H1 (cell line): ENCODE data around the gene ARHGAP15. TPM values are rescaled to one million over a fixed set of nuclear protein-coding genes. Genes with fewer than 3 reads are reported as not detected.

Experiments
- CTCF ChIA-PET: fragments of 300-600 bp; sonication (Branson Sonifier 250); formaldehyde crosslinking; loops from one replicate; lab custom pipeline; 2021; ENCODE audit not compliant: partially characterized antibody; lab: Charles Lee
- POLR2A ChIA-PET: fragments of 300-600 bp; sonication (Branson Sonifier 250); formaldehyde crosslinking; loops from one replicate; lab custom pipeline; 2021; ENCODE audit warnings: inconsistent platforms; ENCODE audit not compliant: partially characterized antibody; lab: Charles Lee
- DNase-seq, 2 experiments: peaks; one replicate each; pipeline versions ENCODE4 v3.0.0 to v3.0.0-alpha.2; 2010 to 2022; ENCODE audit warnings: low spot score in 2 of 2, low read depth in 1 of 2, mixed read lengths in 1 of 2
- FAIRE-seq: peaks from 2 replicates; lab custom pipeline; 2011; peaks lifted over from hg19 to GRCh38; lab: Jason Lieb, UNC
- H2AFZ ChIP-seq: 2 replicates; pipeline ENCODE4 v1.8.1; 2012; ENCODE audit warnings: low read length, inconsistent platforms
- H2AK5ac ChIP-seq: 2 replicates; pipeline ENCODE4 v1.6.1; 2013; ENCODE audit warnings: low read depth, low read length
- H2BK120ac ChIP-seq: replicated peaks from 2 replicates; pipeline ENCODE3; 2013; ENCODE audit warnings: low read depth, low read length, inconsistent platforms
- H2BK12ac ChIP-seq: 2 replicates; pipeline ENCODE4 v1.6.1; 2013; ENCODE audit warnings: low read depth, low read length
- H2BK15ac ChIP-seq: 2 replicates; pipeline ENCODE4 v1.6.1; 2013; ENCODE audit warnings: low read length
- H2BK20ac ChIP-seq: 2 replicates; pipeline ENCODE4 v1.6.1; 2013; ENCODE audit warnings: low read length
- H2BK5ac ChIP-seq: 2 replicates; pipeline ENCODE4 v1.6.1; 2013; ENCODE audit warnings: low read depth, low read length
- H3K14ac ChIP-seq: 2 replicates; pipeline ENCODE4 v1.6.1; 2013; ENCODE audit warnings: inconsistent platforms; ENCODE audit not compliant: insufficient read length
- H3K18ac ChIP-seq: 2 replicates; pipeline ENCODE4 v1.6.1; 2013; ENCODE audit warnings: low read length; ENCODE audit errors: extremely low read depth
- H3K23ac ChIP-seq: 2 replicates; pipeline ENCODE4 v1.6.1; 2013; ENCODE audit warnings: inconsistent platforms; ENCODE audit not compliant: insufficient read length
- H3K23me2 ChIP-seq: 2 replicates; pipeline ENCODE4 v1.6.1; 2013; ENCODE audit warnings: low read depth, low read length
- H3K27ac ChIP-seq: 2 replicates; pipeline ENCODE4 v1.6.1; 2011; ENCODE audit warnings: low read depth, low read length, inconsistent platforms
- H3K27me3 ChIP-seq, 4 experiments: replicated peaks in 1 of 4; 1 replicate in 1 of 4; 2 replicates in 3 of 4; pipeline versions ENCODE4 v1.6.1 to v1.8.1; 2011 to 2013; ENCODE audit warnings: low read length in 3 of 4, mild to moderate bottlenecking in 3 of 4, inconsistent platforms in 2 of 4, mixed read lengths in 2 of 4, moderate library complexity in 1 of 4; ENCODE audit not compliant: control insufficient read depth in 3 of 4, insufficient read depth in 3 of 4; ENCODE audit errors: extremely low read depth in 1 of 4
- H3K36me3 ChIP-seq, 4 experiments: 2 replicates each; pipeline versions ENCODE4 v1.6.1 to v1.8.1; 2011 to 2013; ENCODE audit warnings: mild to moderate bottlenecking in 4 of 4, low read length in 3 of 4, moderate library complexity in 2 of 4, control low read depth in 1 of 4, inconsistent platforms in 1 of 4; ENCODE audit not compliant: insufficient read depth in 4 of 4, control insufficient read depth in 2 of 4
- H3K4ac ChIP-seq: replicated peaks from 2 replicates; pipeline ENCODE3; 2013; ENCODE audit warnings: low read length, low read depth, mixed read lengths, inconsistent platforms; ENCODE audit not compliant: insufficient read length
- H3K4me1 ChIP-seq, 4 experiments: replicated peaks in 1 of 4; 1 replicate in 1 of 4; 2 replicates in 3 of 4; pipeline versions ENCODE4 v1.6.1 to v1.8.1; 2011 to 2013; ENCODE audit warnings: low read length in 3 of 4, inconsistent platforms in 2 of 4, mixed read lengths in 1 of 4; ENCODE audit not compliant: insufficient read depth in 4 of 4, control insufficient read depth in 3 of 4
- H3K4me2 ChIP-seq, 2 experiments: 2 replicates each; pipeline versions ENCODE4 v1.6.1 to v1.8.1; 2011 to 2013; ENCODE audit warnings: low read depth in 2 of 2, low read length in 2 of 2, control low read depth in 1 of 2, inconsistent platforms in 1 of 2, mild to moderate bottlenecking in 1 of 2; ENCODE audit not compliant: insufficient read depth in 1 of 2
- H3K4me3 ChIP-seq, 4 experiments: fragments of 200-600, 300-600 bp in 1 of 4; sonication (generic), shearing (Covaris generic), sonication (Bioruptor Twin) in 1 of 4; 2 replicates each; pipeline versions ENCODE4 v1.5.1 to v1.8.1; 2011 to 2016; ENCODE audit warnings: low read length in 4 of 4, low read depth in 3 of 4, control low read depth in 2 of 4, inconsistent platforms in 2 of 4, mild to moderate bottlenecking in 2 of 4, mixed read lengths in 1 of 4, moderate library complexity in 1 of 4; ENCODE audit not compliant: insufficient read depth in 2 of 4; ENCODE audit errors: extremely low read depth in 1 of 4
- H3K56ac ChIP-seq: replicated peaks from 2 replicates; pipeline ENCODE3; 2013; ENCODE audit warnings: low read depth, mild to moderate bottlenecking, mixed read lengths, low read length, inconsistent platforms; ENCODE audit not compliant: insufficient read length
- H3K79me1 ChIP-seq: 2 replicates; pipeline ENCODE4 v1.6.1; 2013; ENCODE audit warnings: low read depth, low read length, control low read depth
- H3K79me2 ChIP-seq, 2 experiments: 2 replicates each; pipeline versions ENCODE4 v1.6.1 to v1.8.1; 2012 to 2013; ENCODE audit warnings: low read length in 2 of 2, mild to moderate bottlenecking in 2 of 2, inconsistent platforms in 1 of 2; ENCODE audit not compliant: insufficient read depth in 2 of 2, control insufficient read depth in 1 of 2
- H3K9ac ChIP-seq, 4 experiments: replicated peaks in 1 of 4; 1 replicate in 1 of 4; 2 replicates in 3 of 4; pipeline versions ENCODE4 v1.6.1 to v1.8.1; 2011 to 2013; ENCODE audit warnings: low read depth in 3 of 4, low read length in 3 of 4, control low read depth in 2 of 4, mild to moderate bottlenecking in 2 of 4, moderate library complexity in 2 of 4, inconsistent platforms in 1 of 4; ENCODE audit errors: extremely low read depth in 1 of 4
- H3K9me3 ChIP-seq, 2 experiments: 2 replicates each; pipeline versions ENCODE4 v1.6.1 to v1.8.1; 2012 to 2013; ENCODE audit warnings: mild to moderate bottlenecking in 2 of 2, moderate library complexity in 2 of 2, control low read depth in 1 of 2, inconsistent platforms in 1 of 2, low read depth in 1 of 2, low read length in 1 of 2, mixed read lengths in 1 of 2; ENCODE audit not compliant: insufficient read depth in 2 of 2
- H4K20me1 ChIP-seq, 2 experiments: replicated peaks in 1 of 2; 2 replicates each; pipeline versions ENCODE3 to v1.8.1; 2011 to 2013; ENCODE audit warnings: inconsistent platforms in 2 of 2, low read length in 2 of 2, mild to moderate bottlenecking in 1 of 2; ENCODE audit not compliant: insufficient read depth in 2 of 2, control insufficient read depth in 1 of 2
- H4K5ac ChIP-seq: 2 replicates; pipeline ENCODE4 v1.6.1; 2013; ENCODE audit warnings: low read length, low read depth, mixed read lengths, inconsistent platforms; ENCODE audit not compliant: insufficient read length
- H4K8ac ChIP-seq: 2 replicates; pipeline ENCODE4 v1.8.0; 2013; ENCODE audit warnings: mild to moderate bottlenecking, moderate library complexity, low read length, inconsistent platforms; ENCODE audit not compliant: insufficient read depth; ENCODE audit errors: extremely low read depth
- H4K91ac ChIP-seq: replicated peaks from 2 replicates; pipeline ENCODE3; 2013; ENCODE audit warnings: low read length, mixed read lengths, inconsistent platforms; ENCODE audit not compliant: insufficient read length
- BRCA1 ChIP-seq: IDR thresholded peaks from 2 replicates; pipeline ENCODE4 v1.6.1; 2012; ENCODE audit warnings: low read depth, low read length, improper control_type of control experiment
- CREB1 ChIP-seq: IDR thresholded peaks from 2 replicates; pipeline ENCODE4 v1.6.1; 2012; ENCODE audit warnings: inconsistent platforms
- CTBP2 ChIP-seq: IDR thresholded peaks from 2 replicates; pipeline ENCODE4 v1.7.0; 2011; ENCODE audit warnings: borderline replicate concordance, mild to moderate bottlenecking, moderate library complexity, mixed read lengths, low read length; ENCODE audit not compliant: insufficient read depth, insufficient read length
- E2F6 ChIP-seq: IDR thresholded peaks from 2 replicates; pipeline ENCODE4 v1.6.1; 2012; ENCODE audit warnings: inconsistent platforms
- FOSL1 ChIP-seq: IDR thresholded peaks from 2 replicates; pipeline ENCODE4 v1.6.1; 2011; ENCODE audit warnings: mild to moderate bottlenecking, low read depth, low read length, moderate library complexity; ENCODE audit not compliant: insufficient read depth
- HDAC2 ChIP-seq, 2 experiments: fragments of 300-600 bp in 1 of 2; sonication (generic) in 1 of 2; IDR thresholded peaks; 2 replicates each; pipeline ENCODE4 v1.6.1; 2011 to 2012; ENCODE audit warnings: low read depth in 2 of 2, low read length in 2 of 2, mild to moderate bottlenecking in 2 of 2, moderate library complexity in 2 of 2, borderline replicate concordance in 1 of 2, inconsistent platforms in 1 of 2
- HDAC6 ChIP-seq: IDR thresholded peaks from one replicate; pipeline ENCODE4 v1.7.1; 2012; ENCODE audit warnings: low read depth, mild to moderate bottlenecking, inconsistent platforms, low read length, moderate library complexity
- JUND ChIP-seq: IDR thresholded peaks from 2 replicates; pipeline ENCODE4 v1.6.1; 2011; ENCODE audit warnings: mild to moderate bottlenecking, improper control_type of control experiment, low read length
- PHF8 ChIP-seq: fragments of 200-600 bp; sonication (generic); conservative IDR thresholded peaks from 2 replicates; pipeline ENCODE4 v1.7.1; 2012; ENCODE audit warnings: low read depth, mild to moderate bottlenecking, inconsistent platforms, low read length, moderate library complexity
- POLR2A ChIP-seq, 2 experiments: IDR thresholded peaks; 1 replicate in 1 of 2; 2 replicates in 1 of 2; pipeline ENCODE4 v1.6.1; 2011; ENCODE audit warnings: low read depth in 2 of 2, low read length in 2 of 2, mild to moderate bottlenecking in 2 of 2; ENCODE audit errors: control extremely low read depth in 1 of 2
- RAD21 ChIP-seq, 2 experiments: IDR thresholded peaks in 1 of 2; conservative IDR thresholded peaks in 1 of 2; 2 replicates each; pipeline ENCODE4 v1.6.1; 2011; ENCODE audit warnings: low read depth in 2 of 2, low read length in 2 of 2, improper control_type of control experiment in 1 of 2, inconsistent platforms in 1 of 2, mild to moderate bottlenecking in 1 of 2, moderate library complexity in 1 of 2
- SIN3A ChIP-seq, 2 experiments: IDR thresholded peaks in 1 of 2; conservative IDR thresholded peaks in 1 of 2; 2 replicates each; pipeline ENCODE4 v1.6.1; 2011 to 2012; ENCODE audit warnings: low read length in 2 of 2, improper control_type of control experiment in 1 of 2, low read depth in 1 of 2, mild to moderate bottlenecking in 1 of 2
- SP4 ChIP-seq: IDR thresholded peaks from 2 replicates; pipeline ENCODE4 v1.6.1; 2012; ENCODE audit warnings: low read length, inconsistent platforms
- TAF1 ChIP-seq: IDR thresholded peaks from 2 replicates; pipeline ENCODE4 v1.6.1; 2011; ENCODE audit warnings: mild to moderate bottlenecking, low read depth, low read length
- WGBS, 2 experiments: shearing (Covaris generic) in 1 of 2; methylation state at CpG; one replicate each; pipeline versions ENCODE4 v1.1.6 to v1.1.7; 2013 to 2015; ENCODE audit warnings: low lambda C conversion rate in 2 of 2, mixed read lengths in 2 of 2, inconsistent platforms in 1 of 2, low coverage in 1 of 2, missing lambda C conversion rate in 1 of 2; ENCODE audit not compliant: insufficient replicate concordance in 2 of 2, insufficient coverage in 1 of 2, insufficient read length in 1 of 2; ENCODE audit errors: extremely low coverage in 1 of 2, missing lambda C conversion rate in 1 of 2; 5-methylcytosine and 5-hydroxymethylcytosine counted together
- polyA plus RNA-seq, 7 experiments: library from polyadenylated mRNA; depleted of rRNA in 3 of 7; stranded (reverse) in 5 of 7; unstranded in 2 of 7; fragments of >200 nt in 5 of 7; fragments of 200-250 nt in 2 of 7; gene quantifications; 1 replicate in 5 of 7; 2 replicates in 1 of 7; 4 replicates in 1 of 7; pipeline versions ENCODE4 v1.2.1 to v1.2.3, GENCODE V29; 2011 to 2013; ENCODE audit warnings: missing spikeins in 2 of 7, mixed read lengths in 2 of 7
- total RNA-seq: library from RNA; stranded (reverse); fragmentation: NEBNext Ultra II Directional; extraction: Animal tissue kit (Norgen Biotek cat#: 25700); gene quantifications from 2 replicates; pipeline ENCODE4 v1.2.1, GENCODE V29; 2021

The ARHGAP15 gene
- total and polyA plus RNA-seq, 2 of the 8 experiments (the other 6 are each of a cell fraction or from before 2014, with no cell fraction given) = not detected

GRCh38 chr2:143165291-143165690, 36.1 kb downstream of the ARHGAP15 start:
- H2BK12ac ChIP-seq = no peak overlapping the region
- 60% methylated on average over 1 of the region's 1 CpG; no CpG with 5 or more reads in 1 of the 2 experiments for WGBS, 2 experiments
- no peak for TF ChIP-seq SP4
- no peak for TF ChIP-seq JUND
- TF ChIP-seq TAF1 = no peak
- TF ChIP-seq BRCA1 = no peak
- no peak for TF ChIP-seq POLR2A (IDR thresholded peaks at IDR 0.05; ENCODE audit: control extremely low read depth in 1 of 2, low read depth in 2 of 2, low read length in 2 of 2)
- no peak for TF ChIP-seq CREB1
- TF ChIP-seq FOSL1 = no peak
- no peak for TF ChIP-seq E2F6
- TF ChIP-seq SIN3A (conservative IDR thresholded peaks at IDR 0.05 in 1 of 2, IDR thresholded peaks at IDR 0.05 in 1 of 2; ENCODE audit: low read depth in 1 of 2, low read length in 2 of 2) = no peak
- TF ChIP-seq PHF8 = no peak
- TF ChIP-seq HDAC6 = no peak
- TF ChIP-seq CTBP2 = no peak
- no peak for TF ChIP-seq RAD21 (IDR thresholded peaks at IDR 0.05 in 1 of 2, conservative IDR thresholded peaks at IDR 0.05 in 1 of 2; ENCODE audit: low read depth in 2 of 2, low read length in 2 of 2)
- TF ChIP-seq HDAC2 (IDR thresholded peaks at IDR 0.05; ENCODE audit: borderline replicate concordance in 1 of 2, low read depth in 2 of 2, low read length in 2 of 2) = no peak

More at GRCh38 chr2:143165291-143165690, 36.1 kb downstream of the ARHGAP15 start:
- H3K9ac ChIP-seq = no peak overlapping the region
- ChIA-PET CTCF (interaction anchor here (0.5 to 1.1 kb wide), 2 partner anchors 93 to 662 kb away, joined by 3 to 8 read pairs; no protein-coding TSS in a partner anchor), POLR2A (interaction anchor here (0.6 kb wide), 1 partner anchor 193 kb away, joined by 3 read pairs; no protein-coding TSS in a partner anchor)
- H4K5ac ChIP-seq = no peak overlapping the region
- H2BK15ac ChIP-seq = no peak overlapping the region
- no peak overlapping the region for H3K27ac ChIP-seq
- no peaks in the 10 kb centered on the region for H3K9me3 ChIP-seq
- H3K79me2 ChIP-seq = no peaks in the 10 kb centered on the region
- H3K4me1 ChIP-seq = no peaks in the 10 kb centered on the region
- no peak overlapping the region for H3K23ac ChIP-seq
- H3K4me2 ChIP-seq = no peak overlapping the region
- DNase-seq (no peak), FAIRE-seq (no peak)
- no peak overlapping the region for H4K91ac ChIP-seq
- H2BK5ac ChIP-seq = no peak overlapping the region
- no peak overlapping the region for H3K56ac ChIP-seq
- H2AK5ac ChIP-seq = no peak overlapping the region
- no peak overlapping the region for H3K4ac ChIP-seq
- H3K18ac ChIP-seq = no peak overlapping the region
- H4K8ac ChIP-seq = no peak overlapping the region
- no peak overlapping the region for H2AFZ ChIP-seq
- H3K79me1 ChIP-seq = no peaks in the 10 kb centered on the region
- H3K4me3 ChIP-seq = no peak overlapping the region
- H3K23me2 ChIP-seq = no peaks in the 10 kb centered on the region
- H2BK120ac ChIP-seq = no peak overlapping the region
- H3K14ac ChIP-seq = no peak overlapping the region
- no peaks in the 10 kb centered on the region for H3K36me3 ChIP-seq
- H2BK20ac ChIP-seq = no peak overlapping the region
- H3K27me3 ChIP-seq = no peaks in the 10 kb centered on the region
- H4K20me1 ChIP-seq = no peaks in the 10 kb centered on the region
